Pons (tissue), 1 donor: Measurements from ENCODE around the gene LRRC39.

Source experiments
- DNase-seq: peaks from one replicate; pipeline ENCODE4 v3.0.0-alpha.2; 2016; ENCODE audit warnings: low spot score

LRRC39 gene

DNA sequence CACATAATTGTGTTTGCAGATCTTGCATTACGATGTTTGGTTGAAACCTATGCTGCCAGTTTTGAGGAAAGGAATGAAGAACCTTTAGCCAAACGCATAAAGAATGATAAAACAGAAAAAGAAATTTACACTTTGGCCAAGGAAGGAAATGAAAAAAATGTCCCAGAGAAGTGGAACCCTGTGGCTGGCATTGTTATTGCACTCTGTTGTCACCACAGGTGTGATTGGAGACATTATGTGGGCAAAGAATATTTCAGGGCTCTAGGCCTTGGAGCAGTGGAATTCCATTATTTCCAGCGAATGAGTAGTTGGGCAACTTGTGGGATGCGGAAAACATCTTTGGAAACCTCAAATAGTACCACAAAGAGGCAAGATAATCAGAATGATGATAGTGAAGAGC is 30.2 kb downstream of the LRRC39 start:
- DNase-seq = no peak

DNA sequence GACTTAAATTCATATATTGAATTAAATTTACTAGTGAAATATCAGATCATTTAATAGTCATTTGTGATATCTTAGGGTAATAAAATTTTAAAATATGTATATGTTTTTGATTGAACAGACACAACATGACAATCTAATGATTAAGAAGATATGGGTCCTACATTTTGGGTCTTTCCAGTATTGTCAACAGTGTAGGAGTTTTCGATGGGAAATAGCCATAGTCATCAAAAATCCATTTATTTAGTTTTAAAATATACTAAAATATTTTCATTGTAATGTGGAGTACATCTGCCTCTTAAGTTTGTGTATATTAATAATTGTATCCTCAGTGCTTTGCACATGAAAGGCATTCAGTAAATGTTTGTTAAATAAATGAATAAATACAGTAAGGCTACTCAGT is 31.1 kb downstream of the LRRC39 start:
- DNase-seq = no peak

DNA sequence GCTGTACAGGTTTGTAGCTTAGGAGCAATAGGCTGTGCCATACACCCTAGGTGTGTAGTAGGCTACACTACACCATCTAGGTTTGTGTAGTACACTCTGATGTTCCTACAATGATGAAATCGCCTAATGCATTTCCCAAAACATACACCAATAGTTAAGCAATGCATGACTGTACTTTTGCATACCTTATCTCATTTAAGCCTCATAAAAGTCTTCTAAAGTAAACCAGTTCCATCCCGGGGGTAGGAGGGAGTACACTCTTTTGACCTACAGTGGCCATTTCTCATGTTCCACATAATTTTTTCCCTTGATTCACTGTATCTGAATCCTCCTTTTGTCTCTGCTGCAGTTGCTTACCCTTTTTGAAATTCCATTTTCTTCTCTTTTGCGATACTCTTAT is 32.9 kb downstream of the LRRC39 start:
- DNase-seq = no peak

DNA sequence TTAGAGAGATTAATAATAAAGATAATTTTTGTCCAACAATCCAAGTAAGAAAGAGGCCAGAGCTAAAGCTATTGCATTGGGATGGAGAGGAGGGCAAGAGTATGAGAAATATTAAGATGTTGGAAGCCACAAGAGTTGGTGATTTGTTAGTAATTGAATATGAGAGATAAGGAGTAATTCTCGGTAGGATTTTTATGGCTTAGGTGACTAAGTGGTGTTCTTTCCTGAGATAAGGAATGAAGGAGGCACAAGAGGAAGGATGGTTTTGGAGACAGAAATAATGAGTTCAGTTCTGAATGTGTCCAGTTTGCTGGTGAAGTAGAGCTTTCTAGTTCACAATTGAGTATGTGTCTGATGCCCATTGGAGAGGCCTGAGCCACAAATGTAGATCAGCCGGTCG is 35.7 kb downstream of the LRRC39 start:
- no peak for DNase-seq

DNA sequence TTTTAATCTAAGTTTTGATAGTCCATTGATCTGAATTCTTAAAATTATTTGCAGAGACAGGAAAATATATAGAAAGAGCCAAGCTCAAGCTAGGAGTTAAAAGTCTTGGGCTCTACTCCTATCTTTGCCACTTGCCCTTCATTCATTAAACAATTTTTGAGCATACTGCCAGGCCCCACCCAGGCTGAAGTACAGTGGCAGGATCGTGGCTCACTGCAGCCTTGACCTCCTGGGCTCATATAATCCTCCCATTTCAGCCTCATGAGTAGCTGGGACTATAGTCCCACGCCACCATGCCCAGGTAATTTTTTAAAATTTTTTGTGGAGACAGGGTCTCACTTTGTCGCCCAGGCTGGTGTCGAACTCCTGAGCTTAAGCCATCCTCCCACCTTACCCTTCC is 36.9 kb downstream of the LRRC39 start:
- no peak for DNase-seq

DNA sequence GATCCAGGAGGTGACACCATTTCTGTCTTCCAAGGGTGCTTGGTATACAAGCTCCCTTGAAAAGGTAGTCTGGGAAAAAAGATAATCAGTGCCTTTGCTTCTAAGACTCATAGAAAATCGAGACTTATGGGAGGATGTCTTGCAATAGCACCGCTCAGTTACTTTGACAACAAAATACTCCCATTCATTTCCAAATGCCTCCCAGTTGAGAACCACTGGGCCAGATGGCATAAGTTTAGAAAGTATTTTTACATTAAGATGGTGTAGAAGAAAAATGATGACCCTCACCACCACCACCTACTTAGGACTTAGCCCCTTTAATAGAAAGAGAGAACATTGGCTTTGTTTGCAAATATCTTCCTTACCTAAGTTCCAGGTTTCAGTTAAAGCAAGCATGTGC is 40.5 kb downstream of the LRRC39 start:
- no peak for DNase-seq

DNA sequence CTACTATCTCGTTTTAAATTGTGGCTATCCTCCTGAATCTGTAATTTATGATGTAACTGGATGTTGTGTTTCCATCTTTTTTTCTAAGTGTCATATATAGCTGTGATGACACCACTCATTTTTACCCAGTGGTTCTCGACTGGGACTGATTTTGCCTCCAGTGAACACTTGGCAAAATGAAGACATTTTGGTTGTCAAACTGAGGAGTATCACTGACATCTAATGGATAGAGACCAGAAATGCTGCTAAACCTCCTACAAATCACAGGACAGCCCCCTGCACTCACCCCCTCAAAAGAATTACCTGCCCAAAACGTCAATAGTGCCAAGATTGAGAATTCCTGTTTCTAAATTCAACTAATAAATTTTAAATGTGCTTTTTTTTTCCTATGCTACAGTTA is 43.2 kb downstream of the LRRC39 start:
- peak; percentile 25 for DNase-seq

DNA sequence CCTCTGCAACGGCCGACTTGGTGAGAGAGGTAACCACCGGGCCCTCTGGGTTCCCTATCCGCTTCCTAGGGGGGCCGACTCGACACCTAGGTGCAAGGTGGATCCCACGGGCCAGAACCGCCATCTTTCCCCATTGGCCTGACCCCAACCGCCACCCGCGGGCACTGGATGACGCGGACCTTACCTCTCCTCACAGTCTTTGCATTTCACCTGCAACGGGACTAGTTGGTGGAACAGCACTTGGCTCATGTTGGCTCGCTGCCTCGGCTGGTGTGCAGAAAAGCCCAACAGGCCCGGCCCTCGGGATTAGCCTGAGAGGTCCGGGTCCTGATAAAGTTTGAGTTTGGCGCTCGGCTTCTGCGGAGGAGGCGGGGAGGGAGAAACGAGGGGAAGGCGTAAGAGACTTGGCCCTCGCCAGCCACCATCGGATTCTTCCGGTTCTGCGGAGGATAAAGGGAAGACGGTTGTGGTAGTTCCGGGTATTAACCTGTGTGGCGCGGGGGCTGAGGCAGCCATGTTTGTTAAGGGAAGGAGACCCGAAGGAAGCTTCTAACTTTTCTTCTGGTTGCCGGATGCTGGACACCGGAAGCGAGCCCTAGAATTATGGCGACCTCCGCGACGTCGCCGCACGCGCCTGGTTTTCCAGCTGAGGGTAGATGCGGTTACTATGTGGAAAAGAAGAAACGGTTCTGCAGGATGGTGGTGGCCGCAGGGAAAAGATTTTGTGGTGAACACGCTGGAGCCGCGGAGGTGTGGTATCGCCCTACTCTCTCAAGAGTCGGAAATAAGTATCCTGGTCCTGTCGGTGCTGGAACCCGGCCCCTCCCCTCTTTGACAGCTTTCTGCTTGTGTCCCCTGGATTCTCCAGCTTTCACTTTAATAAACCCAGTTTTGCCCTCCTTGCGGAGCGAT is 45.2 kb downstream of the LRRC39 start, which contains the start of the genes SASS6 and TRMT13:
Gene SASS6 (minus strand): TSS at position 365 of the 912 bp plus-strand sequence. CDS start 116 bp downstream, at position 249.
Gene TRMT13 (plus strand): TSS at position 598 of the 912 bp plus-strand sequence. CDS start 6 bp downstream, at position 604.
- DNase-seq = peak; percentile 99

DNA sequence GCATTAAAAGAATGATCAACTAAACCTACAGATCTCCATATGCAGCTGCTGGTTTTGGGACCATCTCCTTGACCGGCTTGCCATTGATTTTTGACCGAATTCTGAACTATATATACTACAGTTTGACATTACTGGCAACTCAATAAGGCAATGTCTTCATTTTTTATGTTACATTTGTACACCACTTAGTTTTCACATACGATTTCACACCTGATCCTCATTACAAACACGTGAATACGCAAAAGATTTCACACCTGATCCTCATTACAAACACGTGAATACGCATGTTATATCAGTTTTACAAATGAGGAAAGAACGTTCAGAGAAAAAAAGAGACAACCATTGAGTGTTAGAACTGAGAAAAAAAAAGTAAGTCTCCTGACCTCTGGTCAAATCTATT is 46.4 kb downstream of the LRRC39 start:
- no peak for DNase-seq

DNA sequence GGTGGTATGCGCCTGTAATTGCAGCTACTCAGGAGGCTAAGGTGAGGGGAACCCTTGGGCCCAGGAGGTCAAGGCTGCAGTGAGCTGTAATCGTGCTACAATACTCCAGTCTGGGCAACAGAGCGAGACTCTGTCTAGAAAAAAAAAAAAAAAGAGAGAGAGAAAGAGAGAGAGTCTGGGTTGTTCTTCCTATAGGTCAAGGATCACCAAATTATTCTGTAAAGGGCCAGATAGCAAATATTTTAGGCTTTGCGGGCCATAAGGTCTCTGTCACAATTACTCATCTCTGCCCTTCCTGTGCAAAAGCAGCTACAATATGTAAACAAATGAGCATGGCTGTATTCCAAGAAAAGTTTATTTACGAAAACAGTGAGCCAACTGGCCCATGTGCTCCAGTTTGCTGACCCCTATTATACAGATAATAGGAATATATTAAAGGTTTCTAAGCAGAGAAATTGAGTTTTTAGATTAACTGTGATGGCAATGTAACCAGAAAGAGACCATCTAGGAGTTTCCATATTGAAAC is 47.4 kb downstream of the LRRC39 start:
- no peak for DNase-seq

DNA sequence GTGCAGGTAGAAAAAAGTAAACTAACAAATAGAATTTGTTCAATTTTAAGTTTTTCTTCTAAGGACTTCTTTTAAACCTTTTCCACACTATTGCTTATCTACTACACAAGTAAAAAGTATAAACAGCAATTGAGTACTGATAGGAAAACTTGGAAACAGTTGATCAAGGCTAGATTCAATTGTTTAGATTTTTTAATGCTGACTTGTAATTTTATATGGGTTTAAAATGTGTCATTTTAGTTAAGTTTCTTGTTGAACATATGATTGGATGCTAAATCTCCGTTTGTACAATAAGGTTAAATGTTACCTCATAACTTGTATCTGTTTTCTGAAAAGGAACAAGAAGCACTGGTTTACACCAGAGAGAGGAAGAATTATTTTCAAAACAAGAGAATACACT is 50.8 kb downstream of the LRRC39 start:
- no peak for DNase-seq

DNA sequence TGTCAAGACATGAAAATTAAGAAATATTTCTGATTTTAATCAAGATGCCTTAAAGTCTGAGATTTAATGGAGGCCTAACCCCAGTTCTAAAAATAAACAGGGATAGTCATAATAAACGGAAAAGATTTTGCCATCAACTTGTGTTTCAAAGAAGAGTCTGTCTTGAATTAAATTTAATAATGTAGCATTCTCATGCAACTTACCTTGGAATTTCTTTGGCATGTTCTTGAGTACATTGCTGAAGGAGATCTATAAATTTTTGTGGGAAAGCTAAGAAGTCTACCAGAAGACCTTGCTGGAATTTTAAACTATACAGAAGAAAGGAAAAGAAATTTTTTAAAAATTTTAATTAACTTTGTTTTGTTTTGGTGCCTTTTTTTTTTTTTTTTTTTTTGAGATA is 55.9 kb downstream of the LRRC39 start:
- no peak for DNase-seq

DNA sequence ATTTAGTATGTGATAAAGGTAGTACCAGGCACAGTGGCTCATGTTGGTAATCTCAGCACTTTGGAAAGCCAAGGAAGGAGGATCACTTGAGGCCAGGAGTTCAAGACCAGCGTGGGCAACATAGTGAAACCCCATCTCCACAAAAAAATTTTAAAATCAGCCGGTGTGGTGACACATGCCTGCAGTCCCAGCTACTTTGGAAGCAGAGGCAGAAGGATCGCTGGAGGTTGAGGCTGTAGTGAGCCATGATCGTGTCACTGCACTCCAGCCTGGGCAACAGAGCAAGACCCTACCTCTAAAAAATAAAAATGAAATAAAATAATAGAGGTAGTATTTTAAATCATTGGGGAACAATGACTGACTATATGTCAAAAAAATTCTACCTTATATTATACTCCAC is 62.5 kb downstream of the LRRC39 start:
- no peak for DNase-seq

DNA sequence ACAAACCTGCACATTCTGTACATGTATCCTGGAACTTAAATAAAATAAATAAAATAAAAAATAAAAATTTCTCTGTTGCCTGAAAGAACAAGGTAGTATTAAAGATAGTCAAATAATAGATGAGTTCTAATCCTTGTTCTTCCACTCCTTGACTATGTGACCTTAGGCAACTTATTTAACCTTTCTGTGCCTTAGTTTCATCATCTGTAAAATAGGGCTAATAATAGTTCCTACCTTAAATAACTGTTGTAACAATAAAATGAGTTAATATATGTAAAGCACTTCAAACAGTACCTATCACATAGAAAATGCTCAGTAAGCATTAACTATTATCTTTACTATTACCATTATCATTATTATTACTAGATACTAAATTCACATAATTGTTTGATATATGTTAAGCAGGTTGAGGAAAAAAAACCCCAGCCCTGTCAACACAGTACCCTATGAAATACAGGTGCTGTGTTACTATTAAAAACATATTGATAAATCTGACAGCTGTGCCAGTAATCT is 68.4 kb downstream of the LRRC39 start:
- no peak for DNase-seq

DNA sequence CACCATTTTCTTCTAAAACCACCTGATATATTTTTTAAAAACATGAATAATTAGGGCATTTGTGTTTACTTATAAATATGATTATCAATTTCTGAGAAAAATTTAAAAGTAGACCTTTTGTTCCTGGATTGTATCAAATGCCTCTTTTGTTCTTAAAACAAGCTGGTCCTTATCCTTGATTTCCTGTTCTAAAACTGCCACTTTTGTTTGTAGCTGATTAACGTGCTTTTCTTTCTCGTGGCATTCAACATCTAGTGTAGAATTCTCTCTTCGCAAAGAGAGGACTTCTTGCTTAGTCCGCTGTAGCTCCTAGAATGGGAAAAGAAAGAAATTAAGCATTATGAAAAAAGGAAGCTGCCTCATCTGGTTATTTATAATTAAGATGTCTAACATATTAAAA is 70.4 kb downstream of the LRRC39 start:
- DNase-seq = peak; percentile 42

DNA sequence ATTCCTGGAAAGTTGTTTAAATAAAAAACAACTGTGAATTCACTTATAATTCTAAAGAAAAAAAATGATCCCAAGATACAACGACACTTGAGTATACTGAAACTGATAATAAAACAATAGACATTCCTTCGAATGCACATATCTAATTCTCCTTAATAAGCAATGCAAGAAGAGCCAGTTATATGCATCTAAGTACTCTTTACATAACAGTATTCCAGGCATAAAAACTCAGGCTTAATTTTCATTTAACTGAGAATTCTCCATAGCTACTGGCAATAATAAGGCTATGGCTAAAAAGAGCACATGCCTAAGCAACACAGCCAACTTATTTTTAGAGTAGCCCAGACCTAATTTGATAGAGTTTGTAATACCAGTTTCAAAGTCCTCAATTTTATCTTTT is 76.5 kb downstream of the LRRC39 start:
- DNase-seq = no peak

DNA sequence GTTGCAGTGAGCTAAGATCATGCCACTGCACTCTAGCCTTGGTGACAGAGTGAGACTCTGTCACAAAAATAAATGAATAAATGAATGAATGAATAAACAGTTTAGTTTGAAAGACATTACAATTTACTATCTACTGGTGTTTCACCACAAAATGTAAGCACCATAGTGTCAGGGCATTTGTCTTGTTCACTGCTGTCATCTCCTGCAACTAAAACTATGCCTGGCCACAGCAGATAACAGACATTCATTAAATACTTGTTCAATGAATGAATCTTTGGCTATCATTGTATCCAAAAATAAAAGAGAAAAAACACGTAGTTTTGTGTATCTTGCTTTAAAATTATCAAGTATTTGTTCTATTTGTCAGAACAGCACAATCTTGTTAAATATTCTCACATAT is 77.9 kb downstream of the LRRC39 start:
- DNase-seq = no peak
